Measurements from ENCODE around the gene LRMDA. TPM values are rescaled to one million over a fixed set of nuclear protein-coding genes. Genes with fewer than 3 reads are reported as not detected.

LRMDA gene
- total RNA-seq, 1 experiment from 2014 or later, result 4.8 TPM

- Histone ChIP-seq H3K9me2 (ENCODE audit: insufficient read depth) (no peaks in the 10 kb centered on the region), H3K79me2 (ENCODE audit: insufficient read depth, low read length) (no peaks in the 10 kb centered on the region), H3K4me3 (replicated peaks in 1 of 2; ENCODE audit: low read depth in 1 of 2, low read length in 2 of 2) (no peak overlapping the region), H3K27me3 (ENCODE audit: insufficient read depth, low read length) (0 out of 2 replicates have a peak, but pooled peaks cover 3% of the 10 kb centered on the region), H3K9me3 (ENCODE audit: control insufficient read depth in 1 of 2, insufficient read depth in 1 of 2, low read depth in 1 of 2, low read length in 2 of 2) (no peaks in the 10 kb centered on the region), H3K9ac (ENCODE audit: low read length) (no peak overlapping the region), H3K36me3 (ENCODE audit: control insufficient read depth in 1 of 2, insufficient read depth in 2 of 2, low read length in 2 of 2) (no peaks in the 10 kb centered on the region), H2AFZ (ENCODE audit: low read depth, low read length, poor library complexity, severe bottlenecking) (no peak overlapping the region), H3K4me1 (ENCODE audit: control insufficient read depth in 1 of 2, insufficient read depth in 2 of 2, low read length in 2 of 2) (no peaks in the 10 kb centered on the region), H4K20me1 (ENCODE audit: insufficient read depth) (no peaks in the 10 kb centered on the region), H3K4me2 (ENCODE audit: low read length) (no peak overlapping the region), H3K27ac (ENCODE audit: low read depth, low read length) (no peak overlapping the region)
- intact Hi-C loops (cut with micrococcal nuclease), result no loop called here
- CTCF ChIA-PET, result no interaction called here
- no peak for TF ChIP-seq CTCF (IDR thresholded peaks at IDR 0.05 in 2 of 3, conservative IDR thresholded peaks at IDR 0.05 in 1 of 3; ENCODE audit: borderline replicate concordance in 1 of 3, insufficient read depth in 1 of 3, low read depth in 2 of 3, low read length in 2 of 3)
- no peak for TF ChIP-seq FOSL1 (IDR thresholded peaks at IDR 0.05; ENCODE audit: low read depth)
- TF ChIP-seq EZH2 (IDR thresholded peaks at IDR 0.05), result no peak
- TF ChIP-seq ATF3 (IDR thresholded peaks at IDR 0.05), result no peak
- TF ChIP-seq ZFX (IDR thresholded peaks at IDR 0.05), result no peak
- no peak for TF ChIP-seq ZNF274 (IDR thresholded peaks at IDR 0.05; ENCODE audit: low read depth, low read length)
- no peak for TF ChIP-seq CBX3 (IDR thresholded peaks at IDR 0.05; ENCODE audit: low read depth)
- RAD21 ChIA-PET (ENCODE audit: low non-redundant PET in 1 of 2, low total read pairs in 2 of 2, uncharacterized antibody in 2 of 2, unreplicated experiment in 2 of 2), result no interaction called here
- no peak for DNase-seq (ENCODE audit: low read depth, low spot score)
- no TSS peak for BruUV-seq (replicated peaks)
- ATAC-seq, result no peak
- POLR2A ChIA-PET, result no interaction called here
Measured at GRCh38 chr10:76218035-76218434, 786.6 kb downstream of the LRMDA start.

- Histone ChIP-seq H3K27me3 (ENCODE audit: insufficient read depth, low read length) (no peaks in the 10 kb centered on the region), H3K9ac (ENCODE audit: low read length) (no peak overlapping the region), H3K4me2 (ENCODE audit: low read length) (no peak overlapping the region), H3K4me3 (replicated peaks in 1 of 2; ENCODE audit: low read depth in 1 of 2, low read length in 2 of 2) (no peak overlapping the region), H3K4me1 (ENCODE audit: control insufficient read depth in 1 of 2, insufficient read depth in 2 of 2, low read length in 2 of 2) (no peaks in the 10 kb centered on the region), H3K9me2 (ENCODE audit: insufficient read depth) (no peaks in the 10 kb centered on the region), H3K36me3 (ENCODE audit: control insufficient read depth in 1 of 2, insufficient read depth in 2 of 2, low read length in 2 of 2) (no peaks in the 10 kb centered on the region), H3K79me2 (ENCODE audit: insufficient read depth, low read length) (no peaks in the 10 kb centered on the region), H2AFZ (ENCODE audit: low read depth, low read length, poor library complexity, severe bottlenecking) (no peak overlapping the region), H3K27ac (ENCODE audit: low read depth, low read length) (no peak overlapping the region), H4K20me1 (ENCODE audit: insufficient read depth) (no peaks in the 10 kb centered on the region), H3K9me3 (ENCODE audit: control insufficient read depth in 1 of 2, insufficient read depth in 1 of 2, low read depth in 1 of 2, low read length in 2 of 2) (no peaks in the 10 kb centered on the region)
- POLR2A ChIA-PET, result no interaction called here
- no peak for DNase-seq (ENCODE audit: low read depth, low spot score)
- CTCF ChIA-PET, result no interaction called here
- no peak for ATAC-seq
- intact Hi-C loops (cut with micrococcal nuclease), result no loop called here
- RAD21 ChIA-PET (ENCODE audit: low non-redundant PET in 1 of 2, low total read pairs in 2 of 2, uncharacterized antibody in 2 of 2, unreplicated experiment in 2 of 2), result no interaction called here
- no TSS peak for BruUV-seq (replicated peaks)
- TF ChIP-seq SRF (IDR thresholded peaks at IDR 0.05; ENCODE audit: low read depth) (no peak), REST (IDR thresholded peaks at IDR 0.05; ENCODE audit: low read depth) (no peak), MAX (IDR thresholded peaks at IDR 0.05) (no peak), ZFX (IDR thresholded peaks at IDR 0.05) (no peak), JUND (IDR thresholded peaks at IDR 0.05) (no peak), YY1 (IDR thresholded peaks at IDR 0.05; ENCODE audit: extremely low read depth, insufficient replicate concordance, low read depth, low read length) (no peak), CTCF (IDR thresholded peaks at IDR 0.05 in 2 of 3, conservative IDR thresholded peaks at IDR 0.05 in 1 of 3; ENCODE audit: borderline replicate concordance in 1 of 3, insufficient read depth in 1 of 3, low read depth in 2 of 3, low read length in 2 of 3) (no peak), POLR2AphosphoS5 (IDR thresholded peaks at IDR 0.05; ENCODE audit: low read depth, low read length) (no peak)
Measured at GRCh38 chr10:76229341-76229740, 797.9 kb downstream of the LRMDA start.

Measured in HCT116 (cell line).